Activated B cell treated with CpG ODN at 0.5 μM for 24 hours (primary cell): ENCODE results near the gene C2orf42. TPM values are rescaled to one million over a fixed set of nuclear protein-coding genes. Genes with fewer than 3 reads are reported as not detected.

ENCODE experiments used
- ATAC-seq: fragments of 200-7000 bp; cut with Tn5 transposase; one replicate; pipeline ENCODE4 v1.10.0; 2021; ENCODE audit warnings: low read depth, mild to moderate bottlenecking, moderate library complexity
- CTCF ChIA-PET: fragments of 350-600 bp; sonication (Branson Sonifier 250); formaldehyde crosslinking; loops from one replicate; lab custom pipeline; 2021; ENCODE audit warnings: antibody characterized with exemption; lab: Charles Lee
- POLR2A ChIA-PET: fragments of 350-600 bp; sonication (Branson Sonifier 250); formaldehyde crosslinking; loops from one replicate; lab custom pipeline; 2021; ENCODE audit warnings: antibody characterized with exemption; lab: Charles Lee
- DNase-seq: peaks from one replicate; pipeline ENCODE4 v3.0.0; 2022
- H3K27ac Mint-ChIP-seq: one replicate; pipeline ENCODE4 v1.8.0; 2020; ENCODE audit warnings: mixed read lengths
- H3K27me3 Mint-ChIP-seq: one replicate; pipeline ENCODE4 v1.8.0; 2021; ENCODE audit warnings: mixed read lengths
- H3K36me3 Mint-ChIP-seq: one replicate; pipeline ENCODE4 v1.8.0; 2021; ENCODE audit warnings: low read depth, mixed read lengths
- H3K4me1 Mint-ChIP-seq: one replicate; pipeline ENCODE4 v1.8.0; 2021; ENCODE audit warnings: mixed read lengths
- H3K4me3 Mint-ChIP-seq: one replicate; pipeline ENCODE4 v1.8.0; 2020; ENCODE audit warnings: mild to moderate bottlenecking, mixed read lengths
- H3K9me3 Mint-ChIP-seq: one replicate; pipeline ENCODE4 v1.8.0; 2020; ENCODE audit warnings: mixed read lengths
- intact Hi-C: fragments of 100-400 bp; cut with micrococcal nuclease; formaldehyde crosslinking; loops from one replicate; pipeline ENCODE4 v1.15.1; 2024
- total RNA-seq: library from RNA; stranded (reverse); gene quantifications from 2 replicates; pipeline ENCODE4 v1.2.3, GENCODE V29; 2022
- TF ChIP-seq, protein P1 (sequence below): fragments of 200-600 bp; IDR thresholded peaks from one replicate; pipeline ENCODE4 v1.8.0; 2022; ENCODE audit warnings: antibody characterized with exemption, mild to moderate bottlenecking

C2orf42 gene
- total RNA-seq, 1 donor from 2014 or later: 34.8 TPM

DNA sequence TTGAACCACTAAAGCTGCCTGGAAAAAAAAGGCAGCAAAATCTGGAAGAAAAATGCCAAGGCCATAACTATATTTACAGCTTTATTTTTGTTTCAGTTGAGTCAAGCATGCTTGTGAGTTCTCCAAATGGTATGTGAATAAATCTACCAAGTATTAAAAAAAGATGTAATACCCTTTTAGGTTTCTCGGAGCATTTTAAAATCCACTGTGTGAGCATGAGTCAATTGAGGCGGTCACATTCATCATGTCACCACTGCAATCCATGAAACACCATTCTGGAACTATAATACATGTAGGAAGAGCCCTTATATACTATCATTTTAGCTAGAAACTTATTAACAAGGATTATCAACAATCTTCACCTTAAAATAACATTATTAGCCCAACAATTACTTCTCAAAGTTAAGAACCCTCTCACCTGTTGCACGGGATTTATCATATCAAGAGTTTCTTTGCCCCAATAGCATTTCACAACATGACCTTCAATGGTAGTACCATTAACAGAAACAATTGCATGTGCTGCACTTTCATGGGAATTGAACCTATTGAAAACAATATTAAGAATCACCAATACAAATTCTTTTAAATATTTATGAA is 24.2 kb upstream of the C2orf42 start:
- Mint-ChIP-seq H3K27ac (no peak overlapping the region), H3K4me1 (no peaks in the 10 kb centered on the region), H3K9me3 (no peaks in the 10 kb centered on the region), H3K36me3 (peaks cover 74% of the 10 kb centered on the region), H3K27me3 (no peaks in the 10 kb centered on the region), H3K4me3 (no peak overlapping the region)
- ChIA-PET POLR2A (no interaction called here), CTCF (no interaction called here)
- intact Hi-C loops: no loop called here
- no peak for DNase-seq
- TF ChIP-seq, protein P1, sequence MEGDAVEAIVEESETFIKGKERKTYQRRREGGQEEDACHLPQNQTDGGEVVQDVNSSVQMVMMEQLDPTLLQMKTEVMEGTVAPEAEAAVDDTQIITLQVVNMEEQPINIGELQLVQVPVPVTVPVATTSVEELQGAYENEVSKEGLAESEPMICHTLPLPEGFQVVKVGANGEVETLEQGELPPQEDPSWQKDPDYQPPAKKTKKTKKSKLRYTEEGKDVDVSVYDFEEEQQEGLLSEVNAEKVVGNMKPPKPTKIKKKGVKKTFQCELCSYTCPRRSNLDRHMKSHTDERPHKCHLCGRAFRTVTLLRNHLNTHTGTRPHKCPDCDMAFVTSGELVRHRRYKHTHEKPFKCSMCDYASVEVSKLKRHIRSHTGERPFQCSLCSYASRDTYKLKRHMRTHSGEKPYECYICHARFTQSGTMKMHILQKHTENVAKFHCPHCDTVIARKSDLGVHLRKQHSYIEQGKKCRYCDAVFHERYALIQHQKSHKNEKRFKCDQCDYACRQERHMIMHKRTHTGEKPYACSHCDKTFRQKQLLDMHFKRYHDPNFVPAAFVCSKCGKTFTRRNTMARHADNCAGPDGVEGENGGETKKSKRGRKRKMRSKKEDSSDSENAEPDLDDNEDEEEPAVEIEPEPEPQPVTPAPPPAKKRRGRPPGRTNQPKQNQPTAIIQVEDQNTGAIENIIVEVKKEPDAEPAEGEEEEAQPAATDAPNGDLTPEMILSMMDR: no peak
- ATAC-seq: no peak

DNA sequence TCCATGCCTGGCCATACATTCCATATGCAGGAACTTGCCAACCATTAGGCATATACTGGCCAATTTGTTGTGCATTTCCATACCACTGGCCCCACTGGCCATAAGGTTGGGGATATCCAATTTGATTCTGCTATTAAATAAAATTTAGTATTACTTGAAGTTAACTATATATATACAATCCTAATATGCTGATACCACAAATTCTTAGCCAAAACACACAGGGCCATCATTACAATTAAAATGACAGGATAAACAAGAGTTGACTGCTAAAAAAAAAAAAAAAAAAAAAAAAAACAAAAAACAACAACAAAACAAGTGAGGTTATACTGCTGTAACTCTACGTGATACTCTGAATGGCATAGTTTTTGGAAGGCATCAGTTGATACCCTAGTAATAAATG is 23.5 kb upstream of the C2orf42 start:
- ATAC-seq (no peak), DNase-seq (no peak)
- ChIA-PET POLR2A (no interaction called here), CTCF (no interaction called here)
- Mint-ChIP-seq H3K36me3 (peaks cover 73% of the 10 kb centered on the region), H3K4me3 (no peak overlapping the region), H3K4me1 (no peaks in the 10 kb centered on the region), H3K9me3 (no peaks in the 10 kb centered on the region), H3K27me3 (no peaks in the 10 kb centered on the region), H3K27ac (no peak overlapping the region)
- intact Hi-C loops: no loop called here
- TF ChIP-seq, protein P1: no peak

DNA sequence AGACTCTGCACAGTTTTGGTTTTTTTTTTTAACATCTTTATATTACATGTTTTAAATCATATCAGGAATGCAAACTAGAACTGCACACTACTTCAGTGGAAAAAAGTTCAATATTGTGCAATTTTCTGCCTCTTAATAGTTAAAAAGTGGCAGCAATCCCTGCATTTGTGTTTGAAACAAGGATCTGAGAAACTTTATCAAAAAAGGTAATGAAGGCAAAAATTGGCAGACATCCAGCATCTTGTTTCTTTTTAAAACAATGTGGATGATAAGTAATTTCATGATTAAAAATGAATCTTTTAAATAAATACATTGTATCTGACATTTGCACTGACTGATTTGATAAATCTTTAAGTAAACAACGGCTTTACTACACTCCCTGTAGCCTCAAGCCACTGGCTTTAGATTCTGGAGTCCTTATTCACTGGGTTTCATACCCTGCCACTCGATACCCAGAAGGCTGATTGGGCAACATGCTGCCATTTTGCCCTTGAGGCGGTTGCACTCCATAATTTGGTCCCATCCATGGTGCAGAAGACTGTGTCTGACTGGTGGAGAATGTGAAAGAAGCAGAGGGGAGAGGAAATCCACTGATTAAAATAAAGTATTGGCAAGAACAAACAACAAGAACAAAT is 21.6 kb upstream of the C2orf42 start:
- H3K4me3 Mint-ChIP-seq: no peak overlapping the region
- DNase-seq (no peak), ATAC-seq (no peak)
- H3K27me3 Mint-ChIP-seq: no peaks in the 10 kb centered on the region
- peaks cover 58% of the 10 kb centered on the region for H3K36me3 Mint-ChIP-seq
- ChIA-PET POLR2A (interaction anchor here (0.7 to 1.1 kb wide), 2 partner anchors 21 to 33 kb away, joined by 4 to 5 read pairs; partner anchors contain the start of gene C2orf42), CTCF (no interaction called here)
- intact Hi-C loops: no loop called here
- H3K9me3 Mint-ChIP-seq: no peaks in the 10 kb centered on the region
- TF ChIP-seq, protein P1: no peak
- H3K27ac Mint-ChIP-seq: no peak overlapping the region
- H3K4me1 Mint-ChIP-seq: no peaks in the 10 kb centered on the region

DNA sequence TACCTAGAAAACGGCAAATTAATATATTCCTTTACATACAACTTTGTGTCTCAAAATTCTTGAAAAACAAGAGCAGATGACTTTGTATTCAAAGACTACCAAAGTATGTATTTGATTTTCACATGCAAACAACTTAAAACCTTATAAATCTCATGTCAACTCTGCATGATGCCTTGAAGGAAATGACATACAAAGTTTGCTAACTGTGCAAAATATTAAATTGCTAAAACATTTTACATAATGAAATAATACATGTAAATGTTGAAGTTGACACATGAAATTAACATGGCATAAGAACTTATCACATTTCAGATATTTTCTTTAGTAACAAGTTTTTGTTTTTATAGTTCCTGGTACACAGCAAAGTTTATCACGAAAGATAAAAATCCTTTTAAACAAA is 20.8 kb upstream of the C2orf42 start:
- no peak overlapping the region for H3K27ac Mint-ChIP-seq
- no peak for DNase-seq
- H3K4me1 Mint-ChIP-seq: no peaks in the 10 kb centered on the region
- ChIA-PET POLR2A (no interaction called here), CTCF (interaction anchor here (1.4 kb wide), 1 partner anchor 300 kb away, joined by 3 read pairs; no protein-coding TSS in a partner anchor)
- no peaks in the 10 kb centered on the region for H3K27me3 Mint-ChIP-seq
- TF ChIP-seq, protein P1: no peak
- H3K9me3 Mint-ChIP-seq: no peaks in the 10 kb centered on the region
- no peak overlapping the region for H3K4me3 Mint-ChIP-seq
- intact Hi-C loops: no loop called here
- peaks cover 52% of the 10 kb centered on the region for H3K36me3 Mint-ChIP-seq
- no peak for ATAC-seq

DNA sequence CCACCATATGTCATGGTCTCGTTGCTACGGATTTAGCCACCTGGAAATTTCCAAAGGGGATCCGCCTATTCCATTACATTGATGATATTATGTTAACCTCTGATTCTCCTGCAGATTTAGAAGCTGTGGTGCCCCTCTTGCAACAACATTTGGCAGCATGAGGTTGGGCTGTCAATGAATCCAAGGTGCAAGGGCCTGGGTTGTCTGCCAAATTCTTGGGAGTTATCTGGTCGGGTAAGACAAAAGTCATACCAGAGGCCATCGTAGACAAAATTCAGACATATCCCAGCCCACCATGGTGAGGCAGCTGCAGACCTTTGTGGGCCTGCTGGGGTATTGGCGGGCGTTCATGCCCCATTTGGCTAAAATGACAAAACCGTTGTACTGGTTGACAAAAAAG is 13.6 kb upstream of the C2orf42 start:
- ATAC-seq: no peak
- no peaks in the 10 kb centered on the region for H3K4me1 Mint-ChIP-seq
- H3K4me3 Mint-ChIP-seq: no peak overlapping the region
- intact Hi-C loops: no loop called here
- no peak for DNase-seq
- ChIA-PET POLR2A (no interaction called here), CTCF (no interaction called here)
- TF ChIP-seq, protein P1: no peak
- no peak overlapping the region for H3K27ac Mint-ChIP-seq
- H3K9me3 Mint-ChIP-seq: no peaks in the 10 kb centered on the region
- peaks cover 1% of the 10 kb centered on the region for H3K36me3 Mint-ChIP-seq
- no peaks in the 10 kb centered on the region for H3K27me3 Mint-ChIP-seq
